ENCODE results near the gene LMNTD2. TPM values are rescaled to one million over a fixed set of nuclear protein-coding genes. Genes with fewer than 3 reads are reported as not detected.

Gene LMNTD2
- total and polyA plus RNA-seq, 2 of the 13 experiments (the other 11 are each of a cell fraction or from before 2014, with no cell fraction given) = 1.1 to 3.1 TPM

DNA sequence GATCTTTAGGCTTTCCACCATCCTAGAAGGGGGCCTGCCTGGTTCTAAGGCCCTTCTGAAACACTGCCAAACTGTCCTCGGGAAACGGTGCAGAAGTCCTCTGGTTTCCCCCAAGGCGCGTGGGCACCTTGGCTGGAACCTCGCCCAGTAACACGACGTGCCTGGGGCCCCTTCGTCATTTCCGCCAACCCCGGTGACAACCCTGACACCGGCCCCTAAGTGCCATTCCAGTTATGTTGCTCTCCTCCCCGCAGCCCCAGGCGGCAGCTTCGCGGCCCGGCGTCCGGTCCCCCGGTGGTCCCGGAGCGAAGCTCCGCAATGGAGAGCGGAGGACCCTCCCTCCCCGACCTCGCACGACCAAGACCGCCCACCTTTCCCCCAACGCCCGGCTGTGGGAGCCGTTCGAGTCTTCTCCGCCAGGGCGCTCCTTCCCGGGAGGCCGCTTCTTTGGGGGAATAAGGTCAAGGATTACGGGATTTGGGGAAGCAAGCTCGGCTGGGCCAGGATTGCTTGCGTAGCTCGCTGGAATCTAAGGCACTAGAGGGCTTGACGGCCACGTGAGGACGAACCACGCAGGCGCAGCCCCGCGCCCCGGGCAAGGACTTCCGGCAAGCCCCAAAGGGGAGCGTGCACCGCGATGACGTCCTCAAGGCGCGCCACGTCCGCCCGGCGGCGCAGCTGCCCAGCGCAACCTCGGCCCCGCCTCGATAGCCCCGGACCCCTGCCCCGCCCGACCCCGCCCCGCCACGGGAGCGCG, 54.1 kb downstream of the LMNTD2 start (continued):
- TF ChIP-seq, protein P1, sequence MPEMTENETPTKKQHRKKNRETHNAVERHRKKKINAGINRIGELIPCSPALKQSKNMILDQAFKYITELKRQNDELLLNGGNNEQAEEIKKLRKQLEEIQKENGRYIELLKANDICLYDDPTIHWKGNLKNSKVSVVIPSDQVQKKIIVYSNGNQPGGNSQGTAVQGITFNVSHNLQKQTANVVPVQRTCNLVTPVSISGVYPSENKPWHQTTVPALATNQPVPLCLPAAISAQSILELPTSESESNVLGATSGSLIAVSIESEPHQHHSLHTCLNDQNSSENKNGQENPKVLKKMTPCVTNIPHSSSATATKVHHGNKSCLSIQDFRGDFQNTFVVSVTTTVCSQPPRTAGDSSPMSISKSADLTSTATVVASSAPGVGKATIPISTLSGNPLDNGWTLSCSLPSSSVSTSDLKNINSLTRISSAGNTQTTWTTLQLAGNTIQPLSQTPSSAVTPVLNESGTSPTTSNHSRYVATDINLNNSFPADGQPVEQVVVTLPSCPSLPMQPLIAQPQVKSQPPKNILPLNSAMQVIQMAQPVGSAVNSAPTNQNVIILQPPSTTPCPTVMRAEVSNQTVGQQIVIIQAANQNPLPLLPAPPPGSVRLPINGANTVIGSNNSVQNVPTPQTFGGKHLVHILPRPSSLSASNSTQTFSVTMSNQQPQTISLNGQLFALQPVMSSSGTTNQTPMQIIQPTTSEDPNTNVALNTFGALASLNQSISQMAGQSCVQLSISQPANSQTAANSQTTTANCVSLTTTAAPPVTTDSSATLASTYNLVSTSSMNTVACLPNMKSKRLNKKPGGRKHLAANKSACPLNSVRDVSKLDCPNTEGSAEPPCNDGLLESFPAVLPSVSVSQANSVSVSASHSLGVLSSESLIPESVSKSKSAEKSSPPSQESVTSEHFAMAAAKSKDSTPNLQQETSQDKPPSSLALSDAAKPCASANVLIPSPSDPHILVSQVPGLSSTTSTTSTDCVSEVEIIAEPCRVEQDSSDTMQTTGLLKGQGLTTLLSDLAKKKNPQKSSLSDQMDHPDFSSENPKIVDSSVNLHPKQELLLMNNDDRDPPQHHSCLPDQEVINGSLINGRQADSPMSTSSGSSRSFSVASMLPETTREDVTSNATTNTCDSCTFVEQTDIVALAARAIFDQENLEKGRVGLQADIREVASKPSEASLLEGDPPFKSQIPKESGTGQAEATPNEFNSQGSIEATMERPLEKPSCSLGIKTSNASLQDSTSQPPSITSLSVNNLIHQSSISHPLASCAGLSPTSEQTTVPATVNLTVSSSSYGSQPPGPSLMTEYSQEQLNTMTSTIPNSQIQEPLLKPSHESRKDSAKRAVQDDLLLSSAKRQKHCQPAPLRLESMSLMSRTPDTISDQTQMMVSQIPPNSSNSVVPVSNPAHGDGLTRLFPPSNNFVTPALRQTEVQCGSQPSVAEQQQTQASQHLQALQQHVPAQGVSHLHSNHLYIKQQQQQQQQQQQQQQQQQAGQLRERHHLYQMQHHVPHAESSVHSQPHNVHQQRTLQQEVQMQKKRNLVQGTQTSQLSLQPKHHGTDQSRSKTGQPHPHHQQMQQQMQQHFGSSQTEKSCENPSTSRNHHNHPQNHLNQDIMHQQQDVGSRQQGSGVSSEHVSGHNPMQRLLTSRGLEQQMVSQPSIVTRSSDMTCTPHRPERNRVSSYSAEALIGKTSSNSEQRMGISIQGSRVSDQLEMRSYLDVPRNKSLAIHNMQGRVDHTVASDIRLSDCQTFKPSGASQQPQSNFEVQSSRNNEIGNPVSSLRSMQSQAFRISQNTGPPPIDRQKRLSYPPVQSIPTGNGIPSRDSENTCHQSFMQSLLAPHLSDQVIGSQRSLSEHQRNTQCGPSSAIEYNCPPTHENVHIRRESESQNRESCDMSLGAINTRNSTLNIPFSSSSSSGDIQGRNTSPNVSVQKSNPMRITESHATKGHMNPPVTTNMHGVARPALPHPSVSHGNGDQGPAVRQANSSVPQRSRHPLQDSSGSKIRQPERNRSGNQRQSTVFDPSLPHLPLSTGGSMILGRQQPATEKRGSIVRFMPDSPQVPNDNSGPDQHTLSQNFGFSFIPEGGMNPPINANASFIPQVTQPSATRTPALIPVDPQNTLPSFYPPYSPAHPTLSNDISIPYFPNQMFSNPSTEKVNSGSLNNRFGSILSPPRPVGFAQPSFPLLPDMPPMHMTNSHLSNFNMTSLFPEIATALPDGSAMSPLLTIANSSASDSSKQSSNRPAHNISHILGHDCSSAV (CRISPR knock-in tag; IDR thresholded peaks at IDR 0.05; ENCODE audit: borderline replicate concordance) = no peak
- no peak for TF ChIP-seq KDM1A (CRISPR knock-in tag; IDR thresholded peaks at IDR 0.05)
- no peak for TF ChIP-seq ATRX (CRISPR knock-in tag; IDR thresholded peaks at IDR 0.05; ENCODE audit: borderline replicate concordance)
- TF ChIP-seq ARHGAP35 (CRISPR knock-in tag; IDR thresholded peaks at IDR 0.05; ENCODE audit: borderline replicate concordance) = peak; percentile 75
- no peak; the same call in 1 of the 2 replicates for TF ChIP-seq TOPORS (CRISPR knock-in tag; IDR thresholded peaks at IDR 0.05)
- no peak for TF ChIP-seq ZNF570 (CRISPR knock-in tag; IDR thresholded peaks at IDR 0.05; ENCODE audit: borderline replicate concordance)
- TF ChIP-seq DNMT3B (CRISPR knock-in tag; conservative IDR thresholded peaks at IDR 0.05) = no peak
- TF ChIP-seq GPBP1L1 (CRISPR knock-in tag; IDR thresholded peaks at IDR 0.05) = no peak
- peak; percentile 94 for TF ChIP-seq GATAD1 (CRISPR knock-in tag; IDR thresholded peaks at IDR 0.05)
- TF ChIP-seq NFE2L1 (CRISPR knock-in tag; IDR thresholded peaks at IDR 0.05; ENCODE audit: borderline replicate concordance) = no peak
- 0 out of 2 replicates have a peak, but pooled peaks have one; percentile 46 for TF ChIP-seq ZNF510 (CRISPR knock-in tag; IDR thresholded peaks at IDR 0.05; ENCODE audit: low read depth)
- TF ChIP-seq GTF3A (CRISPR knock-in tag; conservative IDR thresholded peaks at IDR 0.05) = peak; percentile 80; the same call in 1 of the 2 replicates
- TF ChIP-seq CCAR2 (optimal IDR thresholded peaks at IDR 0.05; ENCODE audit: low read depth, low read length) = no peak
- TF ChIP-seq, protein P2, sequence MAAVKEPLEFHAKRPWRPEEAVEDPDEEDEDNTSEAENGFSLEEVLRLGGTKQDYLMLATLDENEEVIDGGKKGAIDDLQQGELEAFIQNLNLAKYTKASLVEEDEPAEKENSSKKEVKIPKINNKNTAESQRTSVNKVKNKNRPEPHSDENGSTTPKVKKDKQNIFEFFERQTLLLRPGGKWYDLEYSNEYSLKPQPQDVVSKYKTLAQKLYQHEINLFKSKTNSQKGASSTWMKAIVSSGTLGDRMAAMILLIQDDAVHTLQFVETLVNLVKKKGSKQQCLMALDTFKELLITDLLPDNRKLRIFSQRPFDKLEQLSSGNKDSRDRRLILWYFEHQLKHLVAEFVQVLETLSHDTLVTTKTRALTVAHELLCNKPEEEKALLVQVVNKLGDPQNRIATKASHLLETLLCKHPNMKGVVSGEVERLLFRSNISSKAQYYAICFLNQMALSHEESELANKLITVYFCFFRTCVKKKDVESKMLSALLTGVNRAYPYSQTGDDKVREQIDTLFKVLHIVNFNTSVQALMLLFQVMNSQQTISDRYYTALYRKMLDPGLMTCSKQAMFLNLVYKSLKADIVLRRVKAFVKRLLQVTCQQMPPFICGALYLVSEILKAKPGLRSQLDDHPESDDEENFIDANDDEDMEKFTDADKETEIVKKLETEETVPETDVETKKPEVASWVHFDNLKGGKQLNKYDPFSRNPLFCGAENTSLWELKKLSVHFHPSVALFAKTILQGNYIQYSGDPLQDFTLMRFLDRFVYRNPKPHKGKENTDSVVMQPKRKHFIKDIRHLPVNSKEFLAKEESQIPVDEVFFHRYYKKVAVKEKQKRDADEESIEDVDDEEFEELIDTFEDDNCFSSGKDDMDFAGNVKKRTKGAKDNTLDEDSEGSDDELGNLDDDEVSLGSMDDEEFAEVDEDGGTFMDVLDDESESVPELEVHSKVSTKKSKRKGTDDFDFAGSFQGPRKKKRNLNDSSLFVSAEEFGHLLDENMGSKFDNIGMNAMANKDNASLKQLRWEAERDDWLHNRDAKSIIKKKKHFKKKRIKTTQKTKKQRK (IDR thresholded peaks at IDR 0.05; ENCODE audit: low read length) = no peak

Data from HepG2 (cell line).